Vagina (tissue), 2 donors: ENCODE measurements around the gene INPP5F. TPM values are rescaled to one million over a fixed set of nuclear protein-coding genes. Genes with fewer than 3 reads are reported as not detected.

Experiments
- DNase-seq, 2 donors: peaks; one replicate each; pipeline ENCODE4 v3.0.0-alpha.2; 2017; ENCODE audit errors: extremely low spot score in 2 of 2
- H3K27ac ChIP-seq: fragments of 200-600 bp; sonication (generic); one replicate; pipeline ENCODE4 v1.5.1; 2019
- H3K27me3 ChIP-seq: fragments of 200-600 bp; sonication (generic); one replicate; pipeline ENCODE4 v1.5.1; 2019
- H3K36me3 ChIP-seq, 2 donors: fragments of 200-600 bp; sonication (generic); one replicate each; pipeline ENCODE4 v1.5.1; 2017 to 2019
- H3K4me1 ChIP-seq: fragments of 200-600 bp; sonication (generic); one replicate; pipeline ENCODE4 v1.5.1; 2019
- H3K4me3 ChIP-seq, 2 donors: fragments of 200-600 bp; sonication (generic); 1 replicate in 1 of 2; 2 replicates in 1 of 2; pipeline ENCODE4 v1.5.1; 2016 to 2019
- H3K9me3 ChIP-seq: fragments of 200-600 bp; sonication (generic); one replicate; pipeline ENCODE4 v1.5.1; 2019
- CTCF ChIP-seq, 3 experiments: fragments of 450-650 bp in 2 of 3; fragments of 200-600 bp in 1 of 3; sonication (generic) in 1 of 3; IDR thresholded peaks; one replicate each; pipeline ENCODE4 v1.5.1; 2017 to 2019; ENCODE audit warnings: antibody characterized with exemption in 3 of 3, mild to moderate bottlenecking in 2 of 3, moderate library complexity in 2 of 3
- POLR2A ChIP-seq, 2 donors: fragments of 450-650 bp; IDR thresholded peaks; one replicate each; pipeline ENCODE4 v1.6.1; 2017; ENCODE audit warnings: antibody characterized with exemption in 2 of 2, mild to moderate bottlenecking in 2 of 2, moderate library complexity in 2 of 2
- POLR2AphosphoS5 ChIP-seq, 2 donors: sonication (generic); formaldehyde crosslinking; IDR thresholded peaks; one replicate each; pipeline ENCODE4 v1.9.0; 2017; ENCODE audit warnings: antibody characterized with exemption in 2 of 2, mild to moderate bottlenecking in 2 of 2, low read depth in 1 of 2; ENCODE audit not compliant: insufficient read depth in 1 of 2
- intact Hi-C: fragments of 100-400 bp; cut with DNase I; formaldehyde crosslinking; loops from one replicate; pipeline ENCODE4 v1.15.1; 2023
- total RNA-seq: library from RNA; depleted of rRNA; stranded (reverse); fragments of >200 nt; gene quantifications from one replicate; pipeline ENCODE4 v1.2.3, GENCODE V29; 2016

INPP5F gene
- total RNA-seq, 1 donor from 2014 or later: 18.4 TPM

GRCh38 chr10:119754085-119754484 is 28.2 kb downstream of the INPP5F start:
- no peak overlapping the region for H3K4me3 ChIP-seq
- no peak for DNase-seq
- no peaks in the 10 kb centered on the region for H3K4me1 ChIP-seq
- no peaks in the 10 kb centered on the region for H3K27me3 ChIP-seq
- TF ChIP-seq CTCF (IDR thresholded peaks at IDR 0.05): no peak
- TF ChIP-seq POLR2A (IDR thresholded peaks at IDR 0.05): no peak
- TF ChIP-seq POLR2AphosphoS5 (IDR thresholded peaks at IDR 0.05; ENCODE audit: insufficient read depth in 1 of 2, low read depth in 1 of 2): no peak
- no peaks in the 10 kb centered on the region for H3K36me3 ChIP-seq
- intact Hi-C loops: loop anchor here (10.0 kb wide), 1 partner anchor 101 kb away; no protein-coding TSS in a partner anchor
- H3K9me3 ChIP-seq: no peaks in the 10 kb centered on the region
- H3K27ac ChIP-seq: no peak overlapping the region

- TF ChIP-seq POLR2A (IDR thresholded peaks at IDR 0.05) (no peak), POLR2AphosphoS5 (IDR thresholded peaks at IDR 0.05; ENCODE audit: insufficient read depth in 1 of 2, low read depth in 1 of 2) (no peak), CTCF (IDR thresholded peaks at IDR 0.05) (no peak)
- Histone ChIP-seq H3K36me3 (no peaks in the 10 kb centered on the region), H3K4me1 (no peaks in the 10 kb centered on the region), H3K4me3 (no peak overlapping the region), H3K27ac (no peak overlapping the region), H3K9me3 (no peaks in the 10 kb centered on the region), H3K27me3 (no peaks in the 10 kb centered on the region)
- DNase-seq: no peak
- intact Hi-C loops: loop anchor here (10.0 kb wide), 1 partner anchor 100 kb away; no protein-coding TSS in a partner anchor
These were observed 29.1 kb downstream of the INPP5F start for GRCh38 chr10:119754936-119755335.

GRCh38 chr10:119755446-119755845 is 29.6 kb downstream of the INPP5F start:
- intact Hi-C loops: loop anchor here (10.0 kb wide), 1 partner anchor 99 kb away; no protein-coding TSS in a partner anchor
- Histone ChIP-seq H3K27ac (no peak overlapping the region), H3K9me3 (no peaks in the 10 kb centered on the region), H3K27me3 (no peaks in the 10 kb centered on the region), H3K36me3 (no peaks in the 10 kb centered on the region), H3K4me1 (no peaks in the 10 kb centered on the region), H3K4me3 (no peak overlapping the region)
- TF ChIP-seq POLR2A (IDR thresholded peaks at IDR 0.05): no peak
- no peak for TF ChIP-seq CTCF (IDR thresholded peaks at IDR 0.05)
- no peak for TF ChIP-seq POLR2AphosphoS5 (IDR thresholded peaks at IDR 0.05; ENCODE audit: insufficient read depth in 1 of 2, low read depth in 1 of 2)
- DNase-seq: no peak

GRCh38 chr10:119758448-119759195 is 32.8 kb downstream of the INPP5F start:
- no peak for DNase-seq
- TF ChIP-seq CTCF (IDR thresholded peaks at IDR 0.05): no peak
- TF ChIP-seq POLR2A (IDR thresholded peaks at IDR 0.05): no peak
- no peak for TF ChIP-seq POLR2AphosphoS5 (IDR thresholded peaks at IDR 0.05; ENCODE audit: insufficient read depth in 1 of 2, low read depth in 1 of 2)
- H3K36me3 ChIP-seq: no peaks in the 10 kb centered on the region
- H3K4me1 ChIP-seq: peaks cover 8% of the 10 kb centered on the region
- no peak overlapping the region for H3K4me3 ChIP-seq
- no peaks in the 10 kb centered on the region for H3K9me3 ChIP-seq
- H3K27ac ChIP-seq: no peak overlapping the region
- H3K27me3 ChIP-seq: no peaks in the 10 kb centered on the region
- intact Hi-C loops: loop anchor here (10.0 kb wide), 1 partner anchor 96 kb away; no protein-coding TSS in a partner anchor

- TF ChIP-seq POLR2A (IDR thresholded peaks at IDR 0.05) (no peak), POLR2AphosphoS5 (IDR thresholded peaks at IDR 0.05; ENCODE audit: insufficient read depth in 1 of 2, low read depth in 1 of 2) (no peak), CTCF (IDR thresholded peaks at IDR 0.05) (no peak)
- Histone ChIP-seq H3K36me3 (no peaks in the 10 kb centered on the region), H3K27me3 (no peaks in the 10 kb centered on the region), H3K4me1 (peaks cover 8% of the 10 kb centered on the region), H3K27ac (peak overlapping the region; percentile 52), H3K4me3 (no peak overlapping the region), H3K9me3 (no peaks in the 10 kb centered on the region)
- intact Hi-C loops: loop anchor here (10.0 kb wide), 1 partner anchor 95 kb away; no protein-coding TSS in a partner anchor
- no peak for DNase-seq
These were observed 34.0 kb downstream of the INPP5F start for GRCh38 chr10:119759832-119760231.
